ENCODE data around the gene ADGRD1.

Gene ADGRD1

GRCh38 chr12:131018808-131019397 lies 65.2 kb downstream of the ADGRD1 start:
- H3K4me3 ChIP-seq (replicated peaks; ENCODE audit: low read depth, low read length) = no peak overlapping the region
- DNase-seq (ENCODE audit: low read depth) = no peak
- TF ChIP-seq CTCF (IDR thresholded peaks at IDR 0.05; ENCODE audit: low read length, missing control alignments) = no peak

DNA sequence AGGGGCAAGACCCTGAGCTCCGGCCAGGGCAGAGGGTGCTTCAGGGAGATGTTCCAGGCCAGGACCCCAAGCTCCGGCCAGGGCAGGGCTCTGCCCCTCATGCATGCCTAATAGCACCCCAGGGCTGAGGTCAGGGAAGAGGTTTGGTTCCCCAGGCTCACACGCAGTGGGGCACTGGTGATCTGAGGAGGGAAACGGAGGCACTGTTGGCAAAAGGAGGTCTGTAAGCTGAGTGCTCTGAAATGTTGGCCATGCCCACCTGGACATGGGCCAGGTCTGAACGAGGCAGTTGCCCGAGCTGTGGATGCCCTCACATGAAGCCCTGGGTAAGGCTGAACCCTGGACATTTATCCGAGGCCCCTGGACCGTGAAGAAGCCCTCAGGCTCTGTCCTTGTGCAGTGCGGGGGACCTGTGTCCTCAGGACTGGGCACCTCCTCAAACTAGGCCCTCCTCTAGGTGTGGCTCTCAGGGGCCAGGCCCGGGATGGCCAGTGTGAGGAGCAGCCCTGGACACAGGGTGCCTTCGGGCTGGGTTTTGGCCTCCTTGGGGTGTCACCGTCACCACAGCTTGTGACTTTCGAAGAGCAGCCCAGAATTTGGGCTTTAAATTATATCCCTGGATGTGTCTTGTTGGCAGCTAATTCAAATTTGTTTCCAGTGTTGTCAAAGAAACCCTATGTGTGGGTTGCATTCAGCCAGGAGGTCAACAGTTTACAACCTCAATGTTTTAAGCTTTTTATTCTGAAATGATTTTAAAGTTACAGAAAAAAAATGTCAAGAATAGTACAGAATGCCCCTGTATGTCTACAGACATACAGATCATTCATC lies 66.8 kb downstream of the ADGRD1 start:
- no peak overlapping the region for H3K4me3 ChIP-seq (replicated peaks; ENCODE audit: low read depth, low read length)
- no peak for DNase-seq (ENCODE audit: low read depth)
- TF ChIP-seq CTCF (IDR thresholded peaks at IDR 0.05; ENCODE audit: low read length, missing control alignments) = no peak

GRCh38 chr12:131021154-131021541 lies 67.4 kb downstream of the ADGRD1 start:
- no peak for TF ChIP-seq CTCF (IDR thresholded peaks at IDR 0.05; ENCODE audit: low read length, missing control alignments)
- DNase-seq (ENCODE audit: low read depth) = no peak

GRCh38 chr12:131024026-131024425 lies 70.3 kb downstream of the ADGRD1 start:
- H3K4me3 ChIP-seq (replicated peaks; ENCODE audit: low read depth, low read length) = no peak overlapping the region
- TF ChIP-seq CTCF (IDR thresholded peaks at IDR 0.05; ENCODE audit: low read length, missing control alignments) = no peak
- no peak for DNase-seq (ENCODE audit: low read depth)

More at GRCh38 chr12:131021154-131021541, 67.4 kb downstream of the ADGRD1 start:
- H3K4me3 ChIP-seq (replicated peaks; ENCODE audit: low read depth, low read length) = no peak overlapping the region

DNA sequence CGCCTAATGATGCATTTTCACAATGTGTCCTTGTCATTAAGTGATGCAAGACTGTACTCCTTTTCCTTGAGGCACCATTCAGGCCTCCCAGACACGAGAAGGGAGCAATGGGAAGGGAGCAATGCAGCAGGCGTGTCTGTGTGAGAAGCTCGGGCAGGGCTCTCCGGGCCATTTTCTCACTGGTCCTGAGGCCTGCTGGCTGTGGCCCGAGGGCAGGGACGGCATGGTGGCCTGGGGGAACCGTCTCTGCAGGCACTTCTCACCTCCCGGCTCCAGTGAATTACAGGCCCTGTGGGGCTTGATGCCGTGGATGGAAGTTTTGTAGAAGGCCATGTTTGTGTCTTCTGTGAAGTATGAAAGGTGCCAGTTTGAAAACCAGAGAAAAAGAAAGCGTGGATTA lies 71.0 kb downstream of the ADGRD1 start:
- no peak for DNase-seq (ENCODE audit: low read depth)
- H3K4me3 ChIP-seq (replicated peaks; ENCODE audit: low read depth, low read length) = no peak overlapping the region
- no peak for TF ChIP-seq CTCF (IDR thresholded peaks at IDR 0.05; ENCODE audit: low read length, missing control alignments)

DNA sequence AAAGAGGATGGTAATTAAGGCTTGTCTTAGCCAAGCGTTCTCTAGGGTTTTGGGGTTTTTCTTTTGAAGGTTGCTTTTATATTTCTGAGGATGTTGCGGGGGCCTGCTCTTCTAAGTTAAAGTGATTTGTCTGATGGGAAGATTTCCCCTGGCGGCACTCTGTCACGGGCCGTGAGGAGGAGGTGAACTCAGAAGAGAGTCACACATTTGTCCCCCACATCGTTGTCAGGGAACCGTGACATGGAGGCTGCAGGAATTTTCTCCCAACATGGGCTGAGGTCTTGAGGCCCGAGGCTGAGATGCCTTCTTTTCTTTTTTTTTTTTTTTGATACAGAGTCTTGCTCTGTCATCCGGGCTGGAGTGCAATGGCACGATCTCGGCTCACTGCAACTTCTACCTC lies 71.5 kb downstream of the ADGRD1 start:
- H3K4me3 ChIP-seq (replicated peaks; ENCODE audit: low read depth, low read length) = no peak overlapping the region
- TF ChIP-seq CTCF (IDR thresholded peaks at IDR 0.05; ENCODE audit: low read length, missing control alignments) = no peak
- DNase-seq (ENCODE audit: low read depth) = no peak

Data from fibroblast of pulmonary artery (primary cell).